ENCODE measurements around the gene AHCYL1.
A peak's percentile ranks its signal among the peaks of the same experiment; 100 is the strongest.
"Not testable (repeated sequence)": the region's sequence is repeated elsewhere in the genome, so short reads cannot be mapped to it uniquely, and the experiment has no call there.

Gene AHCYL1

DNA sequence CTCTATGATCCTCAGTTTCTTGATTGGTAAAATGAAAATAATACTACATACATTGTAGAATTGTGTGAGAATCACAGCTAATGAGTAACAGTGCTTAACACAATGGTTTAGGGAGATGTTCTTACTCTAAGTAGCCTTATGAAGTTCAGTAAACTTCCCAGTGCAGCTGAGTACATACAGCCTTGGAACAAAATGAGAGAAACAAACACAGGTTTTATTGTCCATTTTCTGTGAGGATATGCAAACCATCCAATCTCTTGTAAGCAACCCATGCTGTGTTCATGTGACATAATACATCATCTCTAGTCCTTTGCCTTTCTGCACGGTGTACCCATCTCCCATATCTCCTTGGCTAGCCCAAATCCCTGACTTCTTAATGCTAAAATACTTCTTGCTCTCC lies 35.2 kb downstream of the AHCYL1 start:
- WGBS (ENCODE audit: extremely low coverage, insufficient coverage, low lambda C conversion rate), result no CpG with 5 or more reads among the region's 1 CpG
- H4K5ac ChIP-seq (ENCODE audit: low read length), result no peak overlapping the region
- H2AK5ac ChIP-seq (ENCODE audit: low read length), result no peak overlapping the region
- no peak overlapping the region for H3K4me3 ChIP-seq (ENCODE audit: low read length)
- H3K9ac ChIP-seq (ENCODE audit: low read length), result no peak overlapping the region
- H3K79me2 ChIP-seq (ENCODE audit: control insufficient read depth, insufficient read depth, low read length), result no peaks in the 10 kb centered on the region
- H3K36me3 ChIP-seq (ENCODE audit: control insufficient read depth, insufficient read depth, low read length), result peaks cover 22% of the 10 kb centered on the region
- no peak for DNase-seq
- no peaks in the 10 kb centered on the region for H3K4me1 ChIP-seq (ENCODE audit: control insufficient read depth, low read depth, low read length)
- H2BK15ac ChIP-seq (replicated peaks; ENCODE audit: low read depth), result no peak overlapping the region
- no peak overlapping the region for H4K8ac ChIP-seq (ENCODE audit: low read depth, low read length)
- no peak overlapping the region for H3K4me2 ChIP-seq (ENCODE audit: low read length)
- no peaks in the 10 kb centered on the region for H3K27me3 ChIP-seq (ENCODE audit: insufficient read depth, low read length, poor library complexity)
- no peak overlapping the region for H3K27ac ChIP-seq (ENCODE audit: low read depth, low read length)
- H3K79me1 ChIP-seq (ENCODE audit: low read length), result no peaks in the 10 kb centered on the region
- H3K23ac ChIP-seq (ENCODE audit: low read length), result no peak overlapping the region
- H3K18ac ChIP-seq (ENCODE audit: low read length), result no peak overlapping the region
- H3K56ac ChIP-seq (ENCODE audit: low read length), result no peak overlapping the region
- H2BK120ac ChIP-seq (ENCODE audit: low read depth, low read length), result no peak overlapping the region
- no peak overlapping the region for H3K4ac ChIP-seq (ENCODE audit: low read depth, low read length)
- no peak overlapping the region for H2BK5ac ChIP-seq (ENCODE audit: low read length)

DNA sequence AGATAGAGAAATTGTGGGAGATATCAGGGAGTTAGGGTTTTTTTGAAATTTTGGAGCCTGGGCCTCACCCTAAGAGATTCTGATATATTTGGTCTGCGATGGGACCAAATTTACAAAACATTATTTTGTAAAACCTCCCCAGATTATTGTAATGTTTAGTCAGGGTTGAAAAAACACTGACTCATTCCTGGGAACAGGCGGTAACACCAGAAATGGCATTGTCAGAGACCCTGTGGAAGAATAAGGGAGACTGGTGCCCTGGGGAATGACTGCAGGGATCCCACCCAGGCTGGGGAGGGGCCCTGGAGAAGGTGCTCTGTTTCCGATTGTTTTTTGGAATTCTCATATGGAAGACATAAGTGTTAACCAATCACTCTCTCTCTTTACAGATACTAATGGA lies 36.7 kb downstream of the AHCYL1 start:
- Histone ChIP-seq H3K4ac (ENCODE audit: low read depth, low read length) (no peak overlapping the region), H2BK15ac (replicated peaks; ENCODE audit: low read depth) (no peak overlapping the region), H3K4me2 (ENCODE audit: low read length) (no peak overlapping the region), H3K79me1 (ENCODE audit: low read length) (no peaks in the 10 kb centered on the region), H4K8ac (ENCODE audit: low read depth, low read length) (no peak overlapping the region), H3K23ac (ENCODE audit: low read length) (no peak overlapping the region), H3K36me3 (ENCODE audit: control insufficient read depth, insufficient read depth, low read length) (peaks cover 19% of the 10 kb centered on the region), H3K4me3 (ENCODE audit: low read length) (no peak overlapping the region), H3K27me3 (ENCODE audit: insufficient read depth, low read length, poor library complexity) (no peaks in the 10 kb centered on the region), H3K9ac (ENCODE audit: low read length) (no peak overlapping the region), H3K27ac (ENCODE audit: low read depth, low read length) (no peak overlapping the region), H3K4me1 (ENCODE audit: control insufficient read depth, low read depth, low read length) (no peaks in the 10 kb centered on the region), H3K18ac (ENCODE audit: low read length) (no peak overlapping the region), H2AK5ac (ENCODE audit: low read length) (no peak overlapping the region), H3K56ac (ENCODE audit: low read length) (no peak overlapping the region), H4K5ac (ENCODE audit: low read length) (no peak overlapping the region), H2BK5ac (ENCODE audit: low read length) (no peak overlapping the region), H2BK120ac (ENCODE audit: low read depth, low read length) (no peak overlapping the region), H3K79me2 (ENCODE audit: control insufficient read depth, insufficient read depth, low read length) (no peaks in the 10 kb centered on the region)
- no CpG with 5 or more reads among the region's 3 CpGs for WGBS (ENCODE audit: extremely low coverage, insufficient coverage, low lambda C conversion rate)
- DNase-seq, result no peak

DNA sequence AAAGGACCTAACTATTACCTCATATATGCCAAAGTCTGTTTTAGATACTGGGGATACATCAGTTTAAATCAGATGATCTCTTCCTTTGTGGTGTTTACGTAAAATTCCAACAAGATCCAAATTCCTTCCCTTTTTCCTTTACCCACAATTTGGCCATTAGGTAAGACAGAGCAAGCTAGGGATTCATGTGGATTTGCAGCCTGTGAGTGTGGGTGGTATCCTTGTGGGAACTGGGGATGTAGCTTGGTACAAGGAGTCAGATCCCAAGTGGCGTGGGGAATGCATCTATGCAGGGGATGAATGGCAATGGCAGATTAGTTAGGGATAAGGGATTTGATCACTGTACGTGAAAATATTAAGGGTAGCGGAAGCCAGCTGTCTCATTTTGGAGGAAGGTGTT lies 40.0 kb downstream of the AHCYL1 start:
- H3K27me3 ChIP-seq (ENCODE audit: insufficient read depth, low read length, poor library complexity), result no peaks in the 10 kb centered on the region
- H3K4ac ChIP-seq (ENCODE audit: low read depth, low read length), result no peak overlapping the region
- H3K79me1 ChIP-seq (ENCODE audit: low read length), result no peaks in the 10 kb centered on the region
- no peak overlapping the region for H2AK5ac ChIP-seq (ENCODE audit: low read length)
- H4K5ac ChIP-seq (ENCODE audit: low read length), result no peak overlapping the region
- no peak overlapping the region for H4K8ac ChIP-seq (ENCODE audit: low read depth, low read length)
- H2BK5ac ChIP-seq (ENCODE audit: low read length), result no peak overlapping the region
- WGBS (ENCODE audit: extremely low coverage, insufficient coverage, low lambda C conversion rate), result no CpG with 5 or more reads among the region's 4 CpGs
- no peak overlapping the region for H3K23ac ChIP-seq (ENCODE audit: low read length)
- no peak overlapping the region for H3K56ac ChIP-seq (ENCODE audit: low read length)
- no peak overlapping the region for H3K27ac ChIP-seq (ENCODE audit: low read depth, low read length)
- no peaks in the 10 kb centered on the region for H3K79me2 ChIP-seq (ENCODE audit: control insufficient read depth, insufficient read depth, low read length)
- H3K4me2 ChIP-seq (ENCODE audit: low read length), result no peak overlapping the region
- H3K4me3 ChIP-seq (ENCODE audit: low read length), result no peak overlapping the region
- peaks cover 7% of the 10 kb centered on the region for H3K36me3 ChIP-seq (ENCODE audit: control insufficient read depth, insufficient read depth, low read length)
- no peak for DNase-seq
- H2BK15ac ChIP-seq (replicated peaks; ENCODE audit: low read depth), result no peak overlapping the region
- no peaks in the 10 kb centered on the region for H3K4me1 ChIP-seq (ENCODE audit: control insufficient read depth, low read depth, low read length)
- H3K9ac ChIP-seq (ENCODE audit: low read length), result no peak overlapping the region
- no peak overlapping the region for H3K18ac ChIP-seq (ENCODE audit: low read length)
- no peak overlapping the region for H2BK120ac ChIP-seq (ENCODE audit: low read depth, low read length)

DNA sequence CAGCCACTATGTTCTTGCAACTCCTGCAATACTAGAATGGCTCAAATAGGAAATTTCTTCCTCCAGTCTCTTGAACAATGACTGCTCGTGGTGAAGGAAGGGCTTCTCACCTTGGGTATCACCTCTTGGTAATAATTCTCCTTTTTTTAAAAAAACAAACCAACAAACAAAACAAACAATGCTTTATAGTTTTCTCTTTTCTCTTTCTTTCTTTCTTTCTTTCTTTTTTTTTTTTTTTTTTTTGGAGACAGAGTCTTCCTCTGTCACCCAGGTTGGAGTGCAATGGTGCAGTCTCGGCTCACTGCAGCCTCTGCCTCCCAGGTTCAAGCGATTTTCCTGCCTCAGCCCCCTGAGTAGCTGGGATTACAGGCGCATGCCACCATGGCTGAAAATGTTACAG lies 46.1 kb downstream of the AHCYL1 start:
- H3K27me3 ChIP-seq (ENCODE audit: insufficient read depth, low read length, poor library complexity); H4K5ac ChIP-seq (ENCODE audit: low read length); H3K18ac ChIP-seq (ENCODE audit: low read length); H4K8ac ChIP-seq (ENCODE audit: low read depth, low read length); H3K23ac ChIP-seq (ENCODE audit: low read length); H3K4me2 ChIP-seq (ENCODE audit: low read length); H3K4me3 ChIP-seq (ENCODE audit: low read length); DNase-seq; H3K9ac ChIP-seq (ENCODE audit: low read length); H3K27ac ChIP-seq (ENCODE audit: low read depth, low read length); H3K79me1 ChIP-seq (ENCODE audit: low read length); H3K4ac ChIP-seq (ENCODE audit: low read depth, low read length); H3K4me1 ChIP-seq (ENCODE audit: control insufficient read depth, low read depth, low read length); H3K36me3 ChIP-seq (ENCODE audit: control insufficient read depth, insufficient read depth, low read length); H3K56ac ChIP-seq (ENCODE audit: low read length); H2BK5ac ChIP-seq (ENCODE audit: low read length); H2BK120ac ChIP-seq (ENCODE audit: low read depth, low read length); H3K79me2 ChIP-seq (ENCODE audit: control insufficient read depth, insufficient read depth, low read length); H2BK15ac ChIP-seq (replicated peaks; ENCODE audit: low read depth): not testable (repeated sequence)
- WGBS (ENCODE audit: extremely low coverage, insufficient coverage, low lambda C conversion rate), result no CpG with 5 or more reads among the region's 4 CpGs
- peak overlapping the region; percentile 18 for H2AK5ac ChIP-seq (ENCODE audit: low read length)

DNA sequence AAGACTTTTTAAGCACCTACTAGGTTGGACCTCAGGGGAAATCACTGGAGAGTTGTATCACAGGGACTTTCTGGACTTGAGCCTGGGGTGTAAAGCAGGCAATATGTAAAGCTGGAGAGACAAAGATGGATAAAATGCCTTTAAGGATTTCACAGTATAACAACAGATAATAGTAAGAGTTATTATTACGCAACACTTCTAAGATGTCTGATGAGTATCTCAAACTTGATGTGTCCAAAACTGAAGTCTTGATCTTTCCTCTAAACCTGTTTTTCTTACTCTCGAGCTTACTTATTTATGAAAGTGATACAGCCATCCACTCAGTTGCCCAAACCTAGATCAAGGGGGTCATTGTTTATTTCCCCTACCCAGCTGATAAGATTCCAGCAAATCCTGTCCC lies 47.8 kb downstream of the AHCYL1 start:
- no peak for DNase-seq
- peaks cover 15% of the 10 kb centered on the region for H3K79me2 ChIP-seq (ENCODE audit: control insufficient read depth, insufficient read depth, low read length)
- peaks cover 3% of the 10 kb centered on the region for H3K4me1 ChIP-seq (ENCODE audit: control insufficient read depth, low read depth, low read length)
- no peak overlapping the region for H2AK5ac ChIP-seq (ENCODE audit: low read length)
- H3K4ac ChIP-seq (ENCODE audit: low read depth, low read length), result no peak overlapping the region
- H3K4me2 ChIP-seq (ENCODE audit: low read length), result no peak overlapping the region
- H3K27me3 ChIP-seq (ENCODE audit: insufficient read depth, low read length, poor library complexity), result no peaks in the 10 kb centered on the region
- no peak overlapping the region for H3K23ac ChIP-seq (ENCODE audit: low read length)
- H3K18ac ChIP-seq (ENCODE audit: low read length), result no peak overlapping the region
- H2BK15ac ChIP-seq (replicated peaks; ENCODE audit: low read depth), result no peak overlapping the region
- no peaks in the 10 kb centered on the region for H3K36me3 ChIP-seq (ENCODE audit: control insufficient read depth, insufficient read depth, low read length)
- no CpG with 5 or more reads among the region's 2 CpGs for WGBS (ENCODE audit: extremely low coverage, insufficient coverage, low lambda C conversion rate)
- H4K8ac ChIP-seq (ENCODE audit: low read depth, low read length), result no peak overlapping the region
- H3K79me1 ChIP-seq (ENCODE audit: low read length), result peaks cover 5% of the 10 kb centered on the region
- no peak overlapping the region for H4K5ac ChIP-seq (ENCODE audit: low read length)
- H3K27ac ChIP-seq (ENCODE audit: low read depth, low read length), result no peak overlapping the region
- no peak overlapping the region for H2BK5ac ChIP-seq (ENCODE audit: low read length)
- H3K56ac ChIP-seq (ENCODE audit: low read length), result no peak overlapping the region
- no peak overlapping the region for H3K9ac ChIP-seq (ENCODE audit: low read length)
- H2BK120ac ChIP-seq (ENCODE audit: low read depth, low read length), result no peak overlapping the region
- no peak overlapping the region for H3K4me3 ChIP-seq (ENCODE audit: low read length)

DNA sequence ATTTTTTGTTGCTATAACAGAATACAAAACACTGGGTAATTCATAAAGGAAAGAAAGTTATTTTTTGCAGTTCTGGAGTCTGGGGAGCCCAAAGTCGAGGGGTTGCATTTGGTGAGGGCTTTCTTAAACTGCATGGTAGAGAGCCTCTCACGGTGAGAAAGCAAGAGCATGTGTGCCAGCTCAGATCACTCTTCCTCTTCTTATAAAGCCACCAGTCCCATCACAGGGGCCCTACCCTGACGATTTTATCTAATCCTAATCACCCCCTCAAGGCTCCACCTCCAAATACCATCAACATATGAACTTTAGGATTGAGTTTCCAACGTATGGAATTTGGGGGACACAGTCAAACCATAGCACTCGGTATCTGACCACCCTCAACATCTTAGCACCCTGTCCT lies 48.9 kb downstream of the AHCYL1 start:
- no CpG with 5 or more reads among the region's 5 CpGs for WGBS (ENCODE audit: extremely low coverage, insufficient coverage, low lambda C conversion rate)
- H2BK5ac ChIP-seq (ENCODE audit: low read length), result no peak overlapping the region
- DNase-seq, result no peak

More for the DNA sequence above, 48.9 kb downstream of the AHCYL1 start:
- H3K27ac ChIP-seq (ENCODE audit: low read depth, low read length), result no peak overlapping the region
- no peak overlapping the region for H4K8ac ChIP-seq (ENCODE audit: low read depth, low read length)
- no peak overlapping the region for H3K56ac ChIP-seq (ENCODE audit: low read length)
- no peak overlapping the region for H3K4me2 ChIP-seq (ENCODE audit: low read length)
- no peak overlapping the region for H3K9ac ChIP-seq (ENCODE audit: low read length)
- H2BK120ac ChIP-seq (ENCODE audit: low read depth, low read length), result no peak overlapping the region
- peaks cover 15% of the 10 kb centered on the region for H3K79me2 ChIP-seq (ENCODE audit: control insufficient read depth, insufficient read depth, low read length)
- no peak overlapping the region for H3K4me3 ChIP-seq (ENCODE audit: low read length)
- H2AK5ac ChIP-seq (ENCODE audit: low read length), result no peak overlapping the region
- peak overlapping the region; percentile 47 for H4K5ac ChIP-seq (ENCODE audit: low read length)
- peaks cover 10% of the 10 kb centered on the region for H3K79me1 ChIP-seq (ENCODE audit: low read length)
- H3K27me3 ChIP-seq (ENCODE audit: insufficient read depth, low read length, poor library complexity), result no peaks in the 10 kb centered on the region
- no peak overlapping the region for H3K4ac ChIP-seq (ENCODE audit: low read depth, low read length)
- no peak overlapping the region for H2BK15ac ChIP-seq (replicated peaks; ENCODE audit: low read depth)
- peaks cover 3% of the 10 kb centered on the region for H3K4me1 ChIP-seq (ENCODE audit: control insufficient read depth, low read depth, low read length)
- H3K23ac ChIP-seq (ENCODE audit: low read length), result no peak overlapping the region
- H3K36me3 ChIP-seq (ENCODE audit: control insufficient read depth, insufficient read depth, low read length), result peaks cover 4% of the 10 kb centered on the region
- no peak overlapping the region for H3K18ac ChIP-seq (ENCODE audit: low read length)
